Fibroblast of villous mesenchyme (primary cell): Measurements from ENCODE around the gene FSCN2. TPM values are rescaled to one million over a fixed set of nuclear protein-coding genes. Genes with fewer than 3 reads are reported as not detected.

Experiments
- DNase-seq: peaks from one replicate; pipeline ENCODE4 v3.0.0-alpha.2; 2010; ENCODE audit warnings: low read depth
- H3K4me3 ChIP-seq: 2 replicates; pipeline ENCODE4 v1.5.1; 2011; ENCODE audit warnings: low read depth, mild to moderate bottlenecking, low read length
- CTCF ChIP-seq: IDR thresholded peaks from 2 replicates; pipeline ENCODE4 v1.5.1; 2012; ENCODE audit warnings: low read depth, mild to moderate bottlenecking, low read length; ENCODE audit not compliant: insufficient read depth
- total RNA-seq: library from RNA; depleted of rRNA; stranded (reverse); fragments of >200 nt; gene quantifications from 2 replicates; pipeline ENCODE4 v1.2.3, GENCODE V29; 2012

FSCN2 gene
- total RNA-seq, 1 donor, result 1.7 TPM

GRCh38 chr17:81499601-81499970, 28.6 kb upstream of the FSCN2 start:
- TF ChIP-seq CTCF, result no peak
- no peak for DNase-seq
- H3K4me3 ChIP-seq, result no peak overlapping the region

- no peak for TF ChIP-seq CTCF
- H3K4me3 ChIP-seq, result no peak overlapping the region
- DNase-seq, result no peak
These were observed 28.1 kb upstream of the FSCN2 start for GRCh38 chr17:81500047-81500446.

GRCh38 chr17:81502471-81503017, 25.6 kb upstream of the FSCN2 start:
- DNase-seq, result no peak
- no peak for TF ChIP-seq CTCF
- H3K4me3 ChIP-seq, result no peak overlapping the region

GRCh38 chr17:81503619-81504018, 24.6 kb upstream of the FSCN2 start:
- DNase-seq, result no peak
- no peak overlapping the region for H3K4me3 ChIP-seq
- TF ChIP-seq CTCF, result no peak

GRCh38 chr17:81508639-81509206, 19.5 kb upstream of the FSCN2 start:
- DNase-seq, result no peak
- H3K4me3 ChIP-seq, result peak overlapping the region; percentile 74
- no peak for TF ChIP-seq CTCF

- peak; percentile 55 for DNase-seq
- no peak for TF ChIP-seq CTCF
- peak overlapping the region; percentile 74 for H3K4me3 ChIP-seq
These were observed 18.8 kb upstream of the FSCN2 start for GRCh38 chr17:81509207-81509971.
